Measurements from ENCODE around the gene TRIM41.
"Not testable (repeated sequence)": the region's sequence is repeated elsewhere in the genome, so short reads cannot be mapped to it uniquely, and the experiment has no call there.

DNA sequence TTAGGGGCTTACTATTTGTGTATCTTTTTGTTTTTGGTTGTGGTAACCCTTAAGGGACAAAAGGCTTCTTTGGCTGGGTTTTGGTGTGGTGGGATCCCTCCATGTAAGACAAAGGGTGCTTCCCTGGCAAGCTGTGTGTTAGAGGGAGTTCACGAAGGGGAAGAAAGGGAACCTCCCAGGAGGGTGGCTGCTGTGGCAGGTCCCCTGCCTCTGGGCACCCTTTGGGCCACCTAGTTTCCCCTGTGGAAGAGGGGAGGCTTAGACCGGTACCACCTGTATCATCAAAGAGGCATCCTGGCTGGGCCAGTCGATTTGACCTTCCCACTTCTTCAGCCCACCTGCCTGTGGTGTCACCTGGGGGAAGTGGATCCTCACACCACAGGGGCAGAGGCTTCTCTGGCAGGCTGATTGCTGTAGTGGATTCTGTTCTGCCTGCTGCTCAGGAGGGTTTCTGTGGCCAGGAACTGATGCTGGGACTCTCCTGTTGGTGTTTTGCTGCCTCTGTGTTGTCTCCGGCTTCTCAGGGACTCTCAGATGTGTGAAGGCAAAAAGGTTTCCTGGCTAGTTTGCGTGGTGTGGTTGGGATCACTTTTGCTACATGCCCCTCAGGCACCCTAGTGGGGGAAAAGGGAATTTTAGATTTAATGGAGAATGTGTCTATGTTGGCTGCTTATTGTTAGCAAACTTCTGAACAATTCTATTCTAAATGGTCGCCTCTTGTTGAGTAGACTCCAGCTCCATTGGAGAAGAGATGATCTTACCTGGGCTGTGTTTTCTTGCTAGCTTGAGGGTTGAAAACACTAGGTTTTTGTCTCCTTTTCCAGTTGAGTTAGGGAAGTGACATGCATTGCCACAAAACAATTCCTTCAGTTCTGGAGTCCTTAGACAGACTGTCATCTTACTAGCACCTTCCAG, 61.0 kb downstream of the TRIM41 start:
- TF ChIP-seq, protein P1, sequence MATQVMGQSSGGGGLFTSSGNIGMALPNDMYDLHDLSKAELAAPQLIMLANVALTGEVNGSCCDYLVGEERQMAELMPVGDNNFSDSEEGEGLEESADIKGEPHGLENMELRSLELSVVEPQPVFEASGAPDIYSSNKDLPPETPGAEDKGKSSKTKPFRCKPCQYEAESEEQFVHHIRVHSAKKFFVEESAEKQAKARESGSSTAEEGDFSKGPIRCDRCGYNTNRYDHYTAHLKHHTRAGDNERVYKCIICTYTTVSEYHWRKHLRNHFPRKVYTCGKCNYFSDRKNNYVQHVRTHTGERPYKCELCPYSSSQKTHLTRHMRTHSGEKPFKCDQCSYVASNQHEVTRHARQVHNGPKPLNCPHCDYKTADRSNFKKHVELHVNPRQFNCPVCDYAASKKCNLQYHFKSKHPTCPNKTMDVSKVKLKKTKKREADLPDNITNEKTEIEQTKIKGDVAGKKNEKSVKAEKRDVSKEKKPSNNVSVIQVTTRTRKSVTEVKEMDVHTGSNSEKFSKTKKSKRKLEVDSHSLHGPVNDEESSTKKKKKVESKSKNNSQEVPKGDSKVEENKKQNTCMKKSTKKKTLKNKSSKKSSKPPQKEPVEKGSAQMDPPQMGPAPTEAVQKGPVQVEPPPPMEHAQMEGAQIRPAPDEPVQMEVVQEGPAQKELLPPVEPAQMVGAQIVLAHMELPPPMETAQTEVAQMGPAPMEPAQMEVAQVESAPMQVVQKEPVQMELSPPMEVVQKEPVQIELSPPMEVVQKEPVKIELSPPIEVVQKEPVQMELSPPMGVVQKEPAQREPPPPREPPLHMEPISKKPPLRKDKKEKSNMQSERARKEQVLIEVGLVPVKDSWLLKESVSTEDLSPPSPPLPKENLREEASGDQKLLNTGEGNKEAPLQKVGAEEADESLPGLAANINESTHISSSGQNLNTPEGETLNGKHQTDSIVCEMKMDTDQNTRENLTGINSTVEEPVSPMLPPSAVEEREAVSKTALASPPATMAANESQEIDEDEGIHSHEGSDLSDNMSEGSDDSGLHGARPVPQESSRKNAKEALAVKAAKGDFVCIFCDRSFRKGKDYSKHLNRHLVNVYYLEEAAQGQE (IDR thresholded peaks at IDR 0.05; ENCODE audit: borderline replicate concordance): not testable (repeated sequence)
- TF ChIP-seq TAF1 (IDR thresholded peaks at IDR 0.05; ENCODE audit: low read depth); MXI1 (conservative IDR thresholded peaks at IDR 0.05; ENCODE audit: poor library complexity, severe bottlenecking); SMC3 (conservative IDR thresholded peaks at IDR 0.05; ENCODE audit: poor library complexity); EP300 (conservative IDR thresholded peaks at IDR 0.05; ENCODE audit: poor library complexity, severe bottlenecking); RAD21 (conservative IDR thresholded peaks at IDR 0.05); EZH2 (IDR thresholded peaks at IDR 0.05; ENCODE audit: borderline replicate concordance, insufficient read depth, low read length, poor library complexity, severe bottlenecking); POLR2AphosphoS5 (IDR thresholded peaks at IDR 0.05): not testable (repeated sequence)
- TF ChIP-seq, protein P2, sequence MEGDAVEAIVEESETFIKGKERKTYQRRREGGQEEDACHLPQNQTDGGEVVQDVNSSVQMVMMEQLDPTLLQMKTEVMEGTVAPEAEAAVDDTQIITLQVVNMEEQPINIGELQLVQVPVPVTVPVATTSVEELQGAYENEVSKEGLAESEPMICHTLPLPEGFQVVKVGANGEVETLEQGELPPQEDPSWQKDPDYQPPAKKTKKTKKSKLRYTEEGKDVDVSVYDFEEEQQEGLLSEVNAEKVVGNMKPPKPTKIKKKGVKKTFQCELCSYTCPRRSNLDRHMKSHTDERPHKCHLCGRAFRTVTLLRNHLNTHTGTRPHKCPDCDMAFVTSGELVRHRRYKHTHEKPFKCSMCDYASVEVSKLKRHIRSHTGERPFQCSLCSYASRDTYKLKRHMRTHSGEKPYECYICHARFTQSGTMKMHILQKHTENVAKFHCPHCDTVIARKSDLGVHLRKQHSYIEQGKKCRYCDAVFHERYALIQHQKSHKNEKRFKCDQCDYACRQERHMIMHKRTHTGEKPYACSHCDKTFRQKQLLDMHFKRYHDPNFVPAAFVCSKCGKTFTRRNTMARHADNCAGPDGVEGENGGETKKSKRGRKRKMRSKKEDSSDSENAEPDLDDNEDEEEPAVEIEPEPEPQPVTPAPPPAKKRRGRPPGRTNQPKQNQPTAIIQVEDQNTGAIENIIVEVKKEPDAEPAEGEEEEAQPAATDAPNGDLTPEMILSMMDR (IDR thresholded peaks at IDR 0.05; ENCODE audit: poor library complexity, severe bottlenecking): not testable (repeated sequence)

Measured in neural cell (in vitro differentiated cells).